ENCODE data around the gene ST7.
"Not testable (repeated sequence)": the region's sequence is repeated elsewhere in the genome, so short reads cannot be mapped to it uniquely, and the experiment has no call there.

Gene ST7

GRCh38 chr7:117229350-117229749 lies 276.0 kb downstream of the ST7 start:
- no peak for DNase-seq (ENCODE audit: low read depth)

- DNase-seq (ENCODE audit: low read depth): no peak
Measured at GRCh38 chr7:117230276-117231046, 277.2 kb downstream of the ST7 start.

- no peak for DNase-seq (ENCODE audit: low read depth)
Measured at GRCh38 chr7:117231047-117231359, 277.7 kb downstream of the ST7 start.

- no peak for DNase-seq (ENCODE audit: low read depth)
Measured at GRCh38 chr7:117237646-117238045, 284.3 kb downstream of the ST7 start.

- DNase-seq (ENCODE audit: low read depth): no peak
Measured at GRCh38 chr7:117238472-117238871, 285.2 kb downstream of the ST7 start.

- DNase-seq (ENCODE audit: low read depth): no peak
Measured at GRCh38 chr7:117238937-117239336, 285.6 kb downstream of the ST7 start.

GRCh38 chr7:117241088-117241487 lies 287.8 kb downstream of the ST7 start:
- DNase-seq (ENCODE audit: low read depth): no peak

- DNase-seq (ENCODE audit: low read depth): no peak
Measured at GRCh38 chr7:117243390-117243789, 290.1 kb downstream of the ST7 start.

- DNase-seq (ENCODE audit: low read depth): not testable (repeated sequence)
Measured at GRCh38 chr7:117245703-117246102, 292.4 kb downstream of the ST7 start.

GRCh38 chr7:117247809-117248208 lies 294.5 kb downstream of the ST7 start:
- DNase-seq (ENCODE audit: low read depth): no peak

GRCh38 chr7:117248829-117249228 lies 295.5 kb downstream of the ST7 start:
- no peak for DNase-seq (ENCODE audit: low read depth)

GRCh38 chr7:117249696-117250095 lies 296.4 kb downstream of the ST7 start:
- DNase-seq (ENCODE audit: low read depth): no peak

- no peak for DNase-seq (ENCODE audit: low read depth)
Measured at GRCh38 chr7:117250245-117250644, 296.9 kb downstream of the ST7 start.

GRCh38 chr7:117250801-117251200 lies 297.5 kb downstream of the ST7 start:
- no peak for DNase-seq (ENCODE audit: low read depth)

GRCh38 chr7:117251687-117252086 lies 298.4 kb downstream of the ST7 start:
- no peak for DNase-seq (ENCODE audit: low read depth)

GRCh38 chr7:117259615-117260014 lies 306.3 kb downstream of the ST7 start:
- DNase-seq (ENCODE audit: low read depth): no peak

- DNase-seq (ENCODE audit: low read depth): no peak
Measured at GRCh38 chr7:117262546-117262945, 309.2 kb downstream of the ST7 start.

- DNase-seq (ENCODE audit: low read depth): no peak
Measured at GRCh38 chr7:117264716-117265115, 311.4 kb downstream of the ST7 start.

GRCh38 chr7:117269417-117269816 lies 316.1 kb downstream of the ST7 start:
- no peak for DNase-seq (ENCODE audit: low read depth)

GRCh38 chr7:117269886-117270285 lies 316.6 kb downstream of the ST7 start:
- no peak for DNase-seq (ENCODE audit: low read depth)

GRCh38 chr7:117270371-117270770 lies 317.1 kb downstream of the ST7 start:
- DNase-seq (ENCODE audit: low read depth): no peak

GRCh38 chr7:117271566-117271965 lies 318.3 kb downstream of the ST7 start:
- DNase-seq (ENCODE audit: low read depth): no peak

- DNase-seq (ENCODE audit: low read depth): no peak
Measured at GRCh38 chr7:117272017-117272759, 318.9 kb downstream of the ST7 start.

GRCh38 chr7:117273325-117273724 lies 320.0 kb downstream of the ST7 start:
- DNase-seq (ENCODE audit: low read depth): no peak

All from activated T-cell treated with anti-CD3 and anti-CD28 coated beads for 24 hours (primary cell).